ENCODE measurements around the gene CD244.
"Not testable (repeated sequence)": the region's sequence is repeated elsewhere in the genome, so short reads cannot be mapped to it uniquely, and the experiment has no call there.

CD244 gene

GRCh38 chr1:160904783-160905616 lies 42.3 kb upstream of the CD244 start:
- no peak for DNase-seq (ENCODE audit: low read depth)
- no peak overlapping the region for H3K4me3 ChIP-seq (ENCODE audit: low read depth, low read length)
- TF ChIP-seq CTCF (IDR thresholded peaks at IDR 0.05; ENCODE audit: insufficient read depth, low read depth, low read length, missing control alignments) = no peak

GRCh38 chr1:160902251-160902650 lies 39.6 kb upstream of the CD244 start:
- DNase-seq (ENCODE audit: low read depth) = not testable (repeated sequence)

GRCh38 chr1:160901768-160902167 lies 39.1 kb upstream of the CD244 start:
- no peak overlapping the region for H3K4me3 ChIP-seq (ENCODE audit: low read depth, low read length)
- no peak for TF ChIP-seq CTCF (IDR thresholded peaks at IDR 0.05; ENCODE audit: insufficient read depth, low read depth, low read length, missing control alignments)
- no peak for DNase-seq (ENCODE audit: low read depth)

More at GRCh38 chr1:160902251-160902650, 39.6 kb upstream of the CD244 start:
- H3K4me3 ChIP-seq (ENCODE audit: low read depth, low read length) = not testable (repeated sequence)

GRCh38 chr1:160900683-160901082 lies 38.0 kb upstream of the CD244 start:
- H3K4me3 ChIP-seq (ENCODE audit: low read depth, low read length); DNase-seq (ENCODE audit: low read depth): not testable (repeated sequence)

GRCh38 chr1:160894368-160895135 lies 31.9 kb upstream of the CD244 start:
- H3K4me3 ChIP-seq (ENCODE audit: low read depth, low read length) = not testable (repeated sequence)

GRCh38 chr1:160891474-160891873 lies 28.8 kb upstream of the CD244 start:
- no peak for DNase-seq (ENCODE audit: low read depth)
- no peak overlapping the region for H3K4me3 ChIP-seq (ENCODE audit: low read depth, low read length)
- TF ChIP-seq CTCF (IDR thresholded peaks at IDR 0.05; ENCODE audit: insufficient read depth, low read depth, low read length, missing control alignments) = no peak

More at GRCh38 chr1:160894368-160895135, 31.9 kb upstream of the CD244 start:
- DNase-seq (ENCODE audit: low read depth) = not testable (repeated sequence)

GRCh38 chr1:160888926-160889325 lies 26.2 kb upstream of the CD244 start:
- TF ChIP-seq CTCF (IDR thresholded peaks at IDR 0.05; ENCODE audit: insufficient read depth, low read depth, low read length, missing control alignments) = no peak
- no peak overlapping the region for H3K4me3 ChIP-seq (ENCODE audit: low read depth, low read length)
- no peak for DNase-seq (ENCODE audit: low read depth)

- no peak overlapping the region for H3K4me3 ChIP-seq (ENCODE audit: low read depth, low read length)
- TF ChIP-seq CTCF (IDR thresholded peaks at IDR 0.05; ENCODE audit: insufficient read depth, low read depth, low read length, missing control alignments) = no peak
- DNase-seq (ENCODE audit: low read depth) = no peak
Measured at GRCh38 chr1:160887071-160887470, 24.4 kb upstream of the CD244 start.
